Epithelial cell of esophagus (primary cell): ENCODE results near the gene NCEH1.
A peak's percentile ranks its signal among the peaks of the same experiment; 100 is the strongest.

Experiments
- DNase-seq: peaks from one replicate; pipeline ENCODE4 v3.0.0; 2010; ENCODE audit warnings: low read depth
- H3K4me3 ChIP-seq: 2 replicates; pipeline ENCODE4 v1.5.1; 2011; ENCODE audit warnings: mild to moderate bottlenecking, low read length, control low read depth
- TF ChIP-seq, protein P1 (sequence below): IDR thresholded peaks from 2 replicates; pipeline ENCODE4 v1.5.1; 2011; ENCODE audit warnings: low read depth, mild to moderate bottlenecking, low read length, control low read depth, inconsistent platforms; ENCODE audit not compliant: insufficient read depth; ENCODE audit errors: missing control alignments

NCEH1 gene

DNA sequence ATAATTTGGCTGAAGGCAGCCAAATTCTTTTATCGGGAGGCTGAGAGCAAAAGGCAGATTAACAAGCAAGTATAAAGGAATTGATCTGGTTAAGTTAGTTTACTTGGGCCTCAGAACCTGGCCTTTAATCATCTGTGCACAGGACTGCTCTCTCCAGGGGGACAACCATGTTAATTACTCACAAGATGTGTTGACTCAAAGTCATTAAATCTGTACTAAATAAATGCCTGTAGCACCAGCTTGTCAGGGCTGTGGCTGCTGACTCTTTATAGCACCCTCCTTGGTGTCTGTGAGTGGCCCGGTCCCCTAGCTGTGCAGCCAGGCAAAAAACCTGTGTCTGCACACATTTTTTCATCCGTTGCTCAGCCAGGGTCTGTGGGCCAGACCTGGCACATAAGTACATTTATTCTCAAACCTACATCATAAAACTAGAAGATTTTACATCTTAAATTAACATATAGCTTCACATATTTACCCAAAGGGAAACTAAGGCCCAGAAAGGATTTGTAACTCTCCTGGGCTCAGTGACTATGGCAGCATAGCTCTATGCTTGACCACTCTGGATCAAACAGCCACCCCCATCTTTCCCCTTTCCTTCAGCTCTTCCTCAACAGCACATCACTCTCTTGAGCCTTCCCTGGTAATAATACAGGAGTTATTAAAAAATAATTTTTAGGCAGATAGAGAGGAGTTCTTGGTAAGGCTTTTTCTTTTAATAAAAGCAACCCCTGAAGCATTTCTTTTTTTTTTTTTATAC lies 51.4 kb downstream of the NCEH1 start:
- DNase-seq, result peak; percentile 25
- TF ChIP-seq, protein P1, sequence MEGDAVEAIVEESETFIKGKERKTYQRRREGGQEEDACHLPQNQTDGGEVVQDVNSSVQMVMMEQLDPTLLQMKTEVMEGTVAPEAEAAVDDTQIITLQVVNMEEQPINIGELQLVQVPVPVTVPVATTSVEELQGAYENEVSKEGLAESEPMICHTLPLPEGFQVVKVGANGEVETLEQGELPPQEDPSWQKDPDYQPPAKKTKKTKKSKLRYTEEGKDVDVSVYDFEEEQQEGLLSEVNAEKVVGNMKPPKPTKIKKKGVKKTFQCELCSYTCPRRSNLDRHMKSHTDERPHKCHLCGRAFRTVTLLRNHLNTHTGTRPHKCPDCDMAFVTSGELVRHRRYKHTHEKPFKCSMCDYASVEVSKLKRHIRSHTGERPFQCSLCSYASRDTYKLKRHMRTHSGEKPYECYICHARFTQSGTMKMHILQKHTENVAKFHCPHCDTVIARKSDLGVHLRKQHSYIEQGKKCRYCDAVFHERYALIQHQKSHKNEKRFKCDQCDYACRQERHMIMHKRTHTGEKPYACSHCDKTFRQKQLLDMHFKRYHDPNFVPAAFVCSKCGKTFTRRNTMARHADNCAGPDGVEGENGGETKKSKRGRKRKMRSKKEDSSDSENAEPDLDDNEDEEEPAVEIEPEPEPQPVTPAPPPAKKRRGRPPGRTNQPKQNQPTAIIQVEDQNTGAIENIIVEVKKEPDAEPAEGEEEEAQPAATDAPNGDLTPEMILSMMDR, result no peak
- no peak overlapping the region for H3K4me3 ChIP-seq

- DNase-seq, result peak; percentile 80
- TF ChIP-seq, protein P1, result no peak
- H3K4me3 ChIP-seq, result no peak overlapping the region
Observed at GRCh38 chr3:172658344-172659245, 52.3 kb downstream of the NCEH1 start.

DNA sequence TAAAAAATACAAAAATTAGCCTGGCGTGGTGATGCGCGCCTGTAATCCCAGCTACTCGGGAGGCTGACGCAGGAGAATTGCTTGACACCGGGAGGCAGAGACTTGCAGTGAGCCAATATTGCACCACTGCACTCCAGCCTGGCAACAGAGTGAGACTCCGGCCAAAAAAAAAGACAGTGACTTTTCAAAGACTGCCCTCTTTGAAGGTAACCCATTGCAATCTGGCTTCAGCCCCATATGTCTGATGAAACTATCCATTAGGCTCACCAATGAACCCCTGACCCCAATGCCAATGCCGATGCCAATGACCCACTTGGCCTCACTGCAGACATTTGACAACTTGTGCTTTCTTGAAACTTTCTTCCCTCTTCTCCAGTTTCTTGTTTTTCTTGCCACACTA lies 54.3 kb downstream of the NCEH1 start:
- TF ChIP-seq, protein P1, result no peak
- DNase-seq, result no peak
- no peak overlapping the region for H3K4me3 ChIP-seq

DNA sequence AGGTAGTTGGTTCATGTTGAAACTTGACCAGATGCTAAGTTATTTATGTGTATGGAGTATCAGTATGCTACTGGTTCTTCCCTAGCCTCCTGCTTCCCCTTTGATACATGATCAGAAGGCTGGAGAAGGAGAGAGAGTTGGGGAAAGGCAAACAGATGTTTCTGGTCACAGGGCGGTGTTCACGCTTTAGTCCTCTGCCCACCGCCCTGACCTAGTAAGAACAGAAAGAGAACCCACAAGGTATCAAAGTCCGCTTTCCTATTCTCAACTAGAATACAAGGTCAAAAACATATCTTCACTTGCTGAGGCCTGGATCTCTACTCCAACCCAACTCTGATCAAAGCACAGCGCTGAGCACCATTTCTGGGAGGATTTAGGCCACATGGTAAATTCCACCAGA lies 55.5 kb downstream of the NCEH1 start:
- no peak overlapping the region for H3K4me3 ChIP-seq
- no peak for DNase-seq
- TF ChIP-seq, protein P1, result no peak

- peak; percentile 32 for DNase-seq
- H3K4me3 ChIP-seq, result no peak overlapping the region
- TF ChIP-seq, protein P1, result no peak
Observed at GRCh38 chr3:172654470-172654869, 56.4 kb downstream of the NCEH1 start.

DNA sequence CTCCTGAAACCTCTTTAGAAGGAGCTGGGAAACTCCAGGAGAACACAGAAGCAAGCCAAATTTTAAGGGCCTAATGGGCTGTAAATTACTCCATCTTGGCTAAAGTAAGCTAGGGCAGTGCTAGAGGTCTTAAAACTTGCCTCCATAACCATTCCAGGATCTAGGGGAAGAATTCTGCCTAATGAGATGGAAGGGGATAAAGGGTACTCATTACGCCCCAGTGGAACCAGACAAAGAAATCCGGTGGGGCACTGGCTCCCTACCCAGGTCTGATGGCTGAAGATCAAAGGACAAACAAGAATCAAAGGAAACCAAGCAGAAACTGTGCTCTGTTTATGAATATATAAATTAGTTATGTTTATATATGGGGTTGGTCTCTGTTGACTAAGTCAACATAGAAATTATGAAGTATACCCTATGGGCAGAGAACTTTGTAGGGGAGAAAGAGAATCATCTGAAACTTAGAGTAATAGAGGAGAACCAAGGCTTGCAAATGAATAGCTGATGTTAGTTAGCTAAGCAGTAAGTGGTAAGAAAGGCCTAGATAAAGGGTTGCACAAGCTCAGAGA lies 57.8 kb downstream of the NCEH1 start:
- TF ChIP-seq, protein P1, result no peak
- no peak for DNase-seq
- no peak overlapping the region for H3K4me3 ChIP-seq
